ENCODE data around the gene B9D1.

DNA sequence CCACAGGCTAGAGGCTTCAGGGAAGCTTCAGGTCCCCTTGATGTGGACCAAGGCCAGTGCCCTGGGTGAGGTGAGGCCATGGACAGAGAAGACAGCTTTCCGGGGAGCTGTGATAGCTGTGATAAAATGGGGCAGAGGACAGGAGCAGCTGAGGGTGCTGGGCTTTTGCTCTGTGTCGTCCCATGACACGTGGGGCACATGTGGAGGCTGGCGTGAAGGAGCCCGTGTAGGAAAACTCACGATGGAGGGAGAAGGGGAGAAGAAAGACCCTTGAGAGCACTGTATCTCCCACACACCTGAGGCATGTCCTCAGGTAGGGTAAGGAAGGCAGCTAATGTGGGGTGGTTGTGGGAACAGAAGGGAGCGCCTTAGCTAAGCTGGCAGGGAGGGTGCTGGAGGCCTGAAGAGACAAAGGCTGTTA lies 21.3 kb downstream of the B9D1 start:
- TF ChIP-seq EZH2phosphoT487 (IDR thresholded peaks at IDR 0.05; ENCODE audit: borderline replicate concordance, low read length) (no peak), CTCF (conservative IDR thresholded peaks at IDR 0.05; ENCODE audit: low read depth, low read length) (no peak)

Measured in PC-3 (cell line).